Immature natural killer cell (primary cell): ENCODE results near the gene IL16. TPM values are rescaled to one million over a fixed set of nuclear protein-coding genes. Genes with fewer than 3 reads are reported as not detected.

ENCODE experiments used
- DNase-seq, 3 donors: peaks; one replicate each; pipeline ENCODE4 v3.0.0; 2022; ENCODE audit warnings: mixed read lengths in 1 of 3
- H3K27ac Mint-ChIP-seq, 6 donors: one replicate each; pipeline ENCODE4 v1.8.0; 2020; ENCODE audit warnings: mixed read lengths in 6 of 6, mild to moderate bottlenecking in 5 of 6, inconsistent platforms in 4 of 6, moderate library complexity in 3 of 6
- H3K27me3 Mint-ChIP-seq, 3 donors: one replicate each; pipeline ENCODE4 v1.8.0; 2020 to 2021; ENCODE audit warnings: low read depth in 3 of 3, mild to moderate bottlenecking in 3 of 3, mixed read lengths in 3 of 3, moderate library complexity in 3 of 3, inconsistent platforms in 1 of 3
- H3K36me3 Mint-ChIP-seq, 3 donors: one replicate each; pipeline ENCODE4 v1.8.0; 2020; ENCODE audit warnings: mixed read lengths in 3 of 3, inconsistent platforms in 2 of 3, mild to moderate bottlenecking in 2 of 3
- H3K4me1 Mint-ChIP-seq, 2 donors: one replicate each; pipeline ENCODE4 v1.8.0; 2020; ENCODE audit warnings: inconsistent platforms in 2 of 2, mild to moderate bottlenecking in 2 of 2, mixed read lengths in 2 of 2, moderate library complexity in 1 of 2
- H3K4me3 Mint-ChIP-seq, 5 donors: one replicate each; pipeline ENCODE4 v1.8.0; 2020; ENCODE audit warnings: mild to moderate bottlenecking in 5 of 5, mixed read lengths in 5 of 5, inconsistent platforms in 3 of 5, moderate library complexity in 3 of 5
- H3K9me3 Mint-ChIP-seq, 6 donors: one replicate each; pipeline ENCODE4 v1.8.0; 2020; ENCODE audit warnings: mild to moderate bottlenecking in 6 of 6, mixed read lengths in 6 of 6, inconsistent platforms in 4 of 6, moderate library complexity in 3 of 6
- polyA plus RNA-seq, 3 donors: library from polyadenylated mRNA; unstranded; fragments of 300-500 nt; fragmentation: Illumina TruSeq; gene quantifications; one replicate each; pipeline ENCODE4 v1.2.3, GENCODE V29; 2021

Gene IL16
- polyA plus RNA-seq, 3 donors from 2014 or later, result 147 to 301 (median 155) TPM

- Mint-ChIP-seq H3K27ac (peak overlapping the region in 1 of 6 donors; percentile 11), H3K27me3 (peaks cover 1 to 9% (median 6%) of the 10 kb centered on the region in 3 donors), H3K4me3 (no peak overlapping the region), H3K36me3 (no peaks in the 10 kb centered on the region), H3K4me1 (peaks cover 14 to 21% of the 10 kb centered on the region in 2 donors), H3K9me3 (no peaks in the 10 kb centered on the region)
- DNase-seq, result no peak
Observed at GRCh38 chr15:81163961-81164800, 32.5 kb upstream of the IL16 start.

- Mint-ChIP-seq H3K36me3 (no peaks in the 10 kb centered on the region), H3K4me1 (peaks cover 14 to 21% of the 10 kb centered on the region in 2 donors), H3K9me3 (no peaks in the 10 kb centered on the region), H3K27ac (no peak overlapping the region), H3K4me3 (no peak overlapping the region), H3K27me3 (peaks cover 1 to 4% (median 4%) of the 10 kb centered on the region in 3 donors)
- DNase-seq, result no peak
Observed at GRCh38 chr15:81165535-81165934, 31.1 kb upstream of the IL16 start.

DNA sequence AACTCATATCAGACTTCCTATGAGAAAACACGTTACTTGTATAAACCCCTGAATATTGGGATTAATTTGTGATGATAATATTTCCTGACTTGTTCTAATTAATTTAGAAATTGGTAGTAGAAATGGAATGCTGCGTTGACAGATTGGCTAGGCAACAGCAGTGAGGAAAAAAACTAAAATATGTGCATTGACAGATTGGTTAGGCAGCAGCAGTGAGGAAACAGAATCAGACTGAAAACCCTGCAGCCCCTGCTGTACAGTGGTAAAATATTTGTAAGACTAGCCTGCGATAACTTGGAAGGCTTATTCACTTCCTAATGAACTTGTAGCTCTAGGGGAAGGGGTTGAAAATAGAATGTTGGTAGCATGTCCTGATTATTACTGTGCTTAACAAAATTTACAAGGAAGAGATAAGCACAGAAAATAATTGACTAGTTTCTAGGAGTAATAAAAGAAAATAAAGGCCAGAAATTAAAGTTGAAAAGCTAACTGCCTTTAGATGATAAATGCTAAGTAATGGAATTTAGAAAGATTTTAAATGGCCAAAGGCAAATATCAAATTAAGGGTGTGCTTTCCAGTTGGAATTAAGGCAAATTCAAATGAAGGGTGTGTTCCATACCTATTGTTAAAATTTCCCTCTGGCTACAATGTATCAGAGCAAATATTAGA lies 29.9 kb upstream of the IL16 start:
- Mint-ChIP-seq H3K27me3 (peaks cover 1 to 5% (median 4%) of the 10 kb centered on the region in 3 donors), H3K9me3 (no peaks in the 10 kb centered on the region), H3K4me3 (no peak overlapping the region), H3K36me3 (no peaks in the 10 kb centered on the region), H3K27ac (no peak overlapping the region), H3K4me1 (peaks cover 3 to 8% of the 10 kb centered on the region in 2 donors)
- DNase-seq, result no peak

- H3K27ac Mint-ChIP-seq, result no peak overlapping the region
- H3K4me1 Mint-ChIP-seq, result no peaks in the 10 kb centered on the region
- no peaks in the 10 kb centered on the region for H3K9me3 Mint-ChIP-seq
- H3K4me3 Mint-ChIP-seq, result no peak overlapping the region
- peaks cover 1 to 5% (median 4%) of the 10 kb centered on the region in 3 donors for H3K27me3 Mint-ChIP-seq
- H3K36me3 Mint-ChIP-seq, result no peaks in the 10 kb centered on the region
- DNase-seq, result no peak
Observed at GRCh38 chr15:81168131-81168526, 28.6 kb upstream of the IL16 start.

DNA sequence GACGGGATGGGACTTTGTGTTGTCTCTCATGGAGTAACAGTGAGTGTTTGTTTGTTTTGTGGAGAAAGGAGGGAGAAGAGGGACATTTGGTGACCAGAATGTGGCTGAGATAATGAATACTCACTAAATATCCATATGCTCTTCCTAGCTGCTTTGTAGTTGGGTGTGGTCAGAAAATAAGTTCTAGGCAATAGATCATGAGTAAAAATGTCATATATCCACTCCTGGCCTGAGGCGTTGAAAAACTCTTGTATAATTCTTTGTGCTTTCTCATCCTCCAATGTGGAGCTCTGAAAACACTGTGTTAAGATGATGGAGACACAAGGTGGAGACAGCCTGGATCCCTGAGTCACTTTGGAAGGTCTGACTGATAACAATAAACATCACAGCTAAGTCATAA lies 28.0 kb upstream of the IL16 start:
- no peaks in the 10 kb centered on the region for H3K36me3 Mint-ChIP-seq
- no peak overlapping the region for H3K27ac Mint-ChIP-seq
- no peaks in the 10 kb centered on the region for H3K9me3 Mint-ChIP-seq
- peaks cover 1 to 5% (median 4%) of the 10 kb centered on the region in 3 donors for H3K27me3 Mint-ChIP-seq
- H3K4me3 Mint-ChIP-seq, result no peak overlapping the region
- no peaks in the 10 kb centered on the region for H3K4me1 Mint-ChIP-seq
- DNase-seq, result no peak

DNA sequence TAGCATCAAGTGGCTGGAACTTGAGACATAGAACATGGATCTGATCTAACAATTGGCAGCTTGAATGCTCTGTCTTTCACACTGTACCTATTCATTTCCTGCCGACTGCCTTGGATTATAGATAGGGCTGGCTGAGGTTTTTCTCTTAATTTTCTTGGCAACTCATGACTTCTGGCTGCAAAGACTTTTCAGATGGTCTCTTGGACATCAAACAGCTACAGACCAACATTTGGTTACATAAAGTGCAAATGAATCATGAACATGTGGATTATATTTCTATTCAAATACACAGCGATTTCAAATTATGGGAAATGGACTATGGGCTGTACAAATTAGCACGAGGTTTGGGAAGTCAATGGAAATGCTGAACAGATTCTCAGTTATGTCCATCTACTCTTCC lies 26.2 kb upstream of the IL16 start:
- H3K36me3 Mint-ChIP-seq, result no peaks in the 10 kb centered on the region
- no peaks in the 10 kb centered on the region for H3K9me3 Mint-ChIP-seq
- no peak overlapping the region for H3K27ac Mint-ChIP-seq
- no peak for DNase-seq
- peaks cover 0 to 3% (median 1%) of the 10 kb centered on the region in 3 donors for H3K27me3 Mint-ChIP-seq
- H3K4me1 Mint-ChIP-seq, result no peaks in the 10 kb centered on the region
- H3K4me3 Mint-ChIP-seq, result no peak overlapping the region

DNA sequence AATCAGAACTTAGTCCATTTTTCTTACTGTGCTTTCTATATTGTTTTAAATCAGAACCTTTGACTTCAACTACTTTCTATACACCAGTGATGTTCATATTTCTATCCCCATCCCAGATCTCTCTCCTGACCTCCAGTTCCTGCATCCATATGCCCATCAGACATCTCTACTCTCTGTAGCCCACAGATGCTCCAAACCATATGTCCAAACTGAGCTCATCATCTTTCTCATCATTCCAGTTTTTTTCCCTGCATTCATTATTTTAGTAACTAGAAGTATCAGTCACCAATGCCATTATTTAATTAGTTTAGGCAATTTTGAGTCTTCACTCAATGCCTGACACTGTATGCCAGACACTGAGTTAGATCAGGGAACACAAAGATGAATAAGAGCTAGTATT lies 25.4 kb upstream of the IL16 start:
- no peaks in the 10 kb centered on the region for H3K9me3 Mint-ChIP-seq
- H3K4me1 Mint-ChIP-seq, result no peaks in the 10 kb centered on the region
- H3K27ac Mint-ChIP-seq, result no peak overlapping the region
- H3K4me3 Mint-ChIP-seq, result no peak overlapping the region
- H3K27me3 Mint-ChIP-seq, result peaks cover under 1 to 3% (median 1%) of the 10 kb centered on the region in 3 donors
- DNase-seq, result no peak
- no peaks in the 10 kb centered on the region for H3K36me3 Mint-ChIP-seq

GRCh38 chr15:81174125-81174791 lies 22.4 kb upstream of the IL16 start:
- Mint-ChIP-seq H3K27ac (no peak overlapping the region), H3K4me1 (no peaks in the 10 kb centered on the region), H3K27me3 (peaks cover 0 to 4% (median 3%) of the 10 kb centered on the region in 3 donors), H3K36me3 (no peaks in the 10 kb centered on the region), H3K4me3 (no peak overlapping the region), H3K9me3 (no peaks in the 10 kb centered on the region)
- no peak for DNase-seq

- no peak for DNase-seq
- peaks cover 0 to 6% (median 3%) of the 10 kb centered on the region in 3 donors for H3K27me3 Mint-ChIP-seq
- no peak overlapping the region for H3K4me3 Mint-ChIP-seq
- no peaks in the 10 kb centered on the region for H3K4me1 Mint-ChIP-seq
- H3K36me3 Mint-ChIP-seq, result no peaks in the 10 kb centered on the region
- no peaks in the 10 kb centered on the region for H3K9me3 Mint-ChIP-seq
- H3K27ac Mint-ChIP-seq, result no peak overlapping the region
Observed at GRCh38 chr15:81174792-81175327, 21.8 kb upstream of the IL16 start.

DNA sequence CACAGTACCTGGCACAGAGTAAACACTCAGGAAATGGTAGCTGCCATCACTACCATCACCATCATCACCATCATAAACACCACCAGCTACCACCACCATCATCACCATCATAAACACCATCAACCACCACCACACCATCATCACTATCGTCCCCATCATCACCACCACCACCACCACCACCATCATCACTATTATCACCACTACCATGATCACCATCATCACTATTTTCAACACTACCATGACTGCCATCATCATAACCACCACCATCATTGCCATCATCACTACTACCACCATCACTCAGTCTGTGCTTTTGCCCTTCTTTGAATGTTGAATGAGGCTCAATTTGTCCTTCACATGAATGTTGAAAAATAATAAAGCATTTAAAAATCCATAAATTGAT lies 21.2 kb upstream of the IL16 start:
- no peaks in the 10 kb centered on the region for H3K9me3 Mint-ChIP-seq
- H3K27ac Mint-ChIP-seq, result no peak overlapping the region
- no peaks in the 10 kb centered on the region for H3K4me1 Mint-ChIP-seq
- no peak for DNase-seq
- no peak overlapping the region for H3K4me3 Mint-ChIP-seq
- H3K36me3 Mint-ChIP-seq, result no peaks in the 10 kb centered on the region
- H3K27me3 Mint-ChIP-seq, result peaks cover 0 to 10% (median 3%) of the 10 kb centered on the region in 3 donors

DNA sequence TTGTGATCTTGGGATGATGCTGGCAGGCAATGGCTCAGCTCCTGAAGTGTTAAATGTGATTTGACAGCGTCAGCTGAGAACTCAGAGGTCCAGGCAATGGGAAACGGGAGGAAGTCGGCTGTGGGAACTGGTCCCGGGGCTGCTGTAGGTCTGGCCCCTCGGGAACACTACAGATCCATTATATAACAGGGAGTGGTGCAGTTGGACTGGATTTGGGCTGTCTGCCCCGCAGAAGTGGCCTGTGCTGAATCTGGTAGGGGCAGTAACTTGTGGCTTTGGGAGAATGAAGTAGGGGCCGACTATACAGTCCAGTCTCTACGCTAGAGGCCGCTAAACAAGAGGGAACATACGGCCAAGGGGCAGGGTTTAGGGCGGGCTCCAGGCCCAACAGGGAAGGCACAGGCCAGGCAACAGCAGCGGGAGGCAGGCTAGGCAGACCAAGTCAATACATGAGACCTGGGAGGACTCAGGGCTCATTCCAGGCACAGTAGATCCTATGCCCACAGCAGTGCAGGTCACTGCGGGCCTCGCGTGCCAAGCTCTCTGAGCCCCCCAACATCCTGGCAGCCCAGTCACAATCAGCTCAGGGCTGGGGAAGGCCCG lies 20.3 kb upstream of the IL16 start:
- no peaks in the 10 kb centered on the region for H3K9me3 Mint-ChIP-seq
- no peaks in the 10 kb centered on the region for H3K4me1 Mint-ChIP-seq
- no peaks in the 10 kb centered on the region for H3K36me3 Mint-ChIP-seq
- no peak overlapping the region for H3K4me3 Mint-ChIP-seq
- no peak overlapping the region for H3K27ac Mint-ChIP-seq
- no peak for DNase-seq
- peaks cover 0 to 10% (median 3%) of the 10 kb centered on the region in 3 donors for H3K27me3 Mint-ChIP-seq

- DNase-seq, result no peak
- no peak overlapping the region for H3K27ac Mint-ChIP-seq
- H3K4me3 Mint-ChIP-seq, result no peak overlapping the region
- peaks cover under 1 to 3% of the 10 kb centered on the region in 2 donors for H3K4me1 Mint-ChIP-seq
- no peaks in the 10 kb centered on the region for H3K36me3 Mint-ChIP-seq
- H3K9me3 Mint-ChIP-seq, result no peaks in the 10 kb centered on the region
- H3K27me3 Mint-ChIP-seq, result peaks cover 0 to 12% (median 7%) of the 10 kb centered on the region in 3 donors
Observed at GRCh38 chr15:81178365-81178764, 18.3 kb upstream of the IL16 start.

GRCh38 chr15:81181220-81181619 lies 15.5 kb upstream of the IL16 start:
- Mint-ChIP-seq H3K4me3 (no peak overlapping the region), H3K9me3 (no peaks in the 10 kb centered on the region), H3K36me3 (no peaks in the 10 kb centered on the region), H3K27ac (no peak overlapping the region), H3K4me1 (peaks cover 8 to 10% of the 10 kb centered on the region in 2 donors), H3K27me3 (peaks cover 0 to 18% (median 7%) of the 10 kb centered on the region in 3 donors)
- no peak for DNase-seq
